Activated CD4-positive, CD25-positive, alpha-beta regulatory T cell treated with anti-CD3 and anti-CD28 coated beads, Interleukin-2, amount 50 U/mL, for 72 hours (primary cell): ENCODE results near the gene TSPAN4.

Source experiments
- DNase-seq: peaks from one replicate; pipeline ENCODE4 v3.0.0; 2021

The TSPAN4 gene

DNA sequence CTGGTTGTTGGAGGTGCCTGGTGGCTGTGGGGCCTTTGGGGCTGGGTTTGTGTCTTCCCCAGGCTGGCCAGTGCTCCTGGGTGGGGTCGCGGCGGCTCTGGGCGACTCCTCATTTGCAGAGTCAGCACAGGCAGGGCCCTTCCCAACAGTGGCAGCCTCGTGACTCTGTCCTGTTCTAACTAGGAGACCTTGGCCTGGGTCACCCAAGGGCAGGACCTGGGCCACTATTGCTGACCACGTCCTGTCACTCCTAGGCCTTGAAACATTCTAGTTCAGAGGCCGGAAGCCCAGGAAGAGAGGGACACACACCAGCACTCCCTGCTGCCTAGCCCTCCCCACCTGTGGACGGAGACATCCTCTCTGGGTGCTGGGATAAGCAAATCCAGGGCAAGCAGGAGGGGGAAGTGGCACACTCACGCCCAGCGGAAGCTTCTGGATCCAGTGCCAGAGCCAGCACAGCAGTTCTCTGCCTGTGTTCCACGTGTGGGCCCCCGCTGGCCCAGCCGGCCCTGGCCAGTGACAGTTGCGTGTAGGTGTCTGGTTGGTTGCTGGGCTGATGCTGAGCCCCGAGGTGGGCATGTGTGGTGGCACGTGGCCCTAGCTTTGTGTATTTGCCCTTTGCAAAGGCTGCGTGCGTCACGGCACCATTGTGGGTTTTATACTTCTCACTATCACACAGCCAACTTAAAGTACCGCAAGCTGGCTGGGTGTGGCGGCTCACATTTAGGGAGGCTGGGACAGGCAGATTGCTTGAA is 72.3 kb downstream of the TSPAN4 start:
- DNase-seq = no peak
